ENCODE results near the gene SMAD1.

SMAD1 gene

DNA sequence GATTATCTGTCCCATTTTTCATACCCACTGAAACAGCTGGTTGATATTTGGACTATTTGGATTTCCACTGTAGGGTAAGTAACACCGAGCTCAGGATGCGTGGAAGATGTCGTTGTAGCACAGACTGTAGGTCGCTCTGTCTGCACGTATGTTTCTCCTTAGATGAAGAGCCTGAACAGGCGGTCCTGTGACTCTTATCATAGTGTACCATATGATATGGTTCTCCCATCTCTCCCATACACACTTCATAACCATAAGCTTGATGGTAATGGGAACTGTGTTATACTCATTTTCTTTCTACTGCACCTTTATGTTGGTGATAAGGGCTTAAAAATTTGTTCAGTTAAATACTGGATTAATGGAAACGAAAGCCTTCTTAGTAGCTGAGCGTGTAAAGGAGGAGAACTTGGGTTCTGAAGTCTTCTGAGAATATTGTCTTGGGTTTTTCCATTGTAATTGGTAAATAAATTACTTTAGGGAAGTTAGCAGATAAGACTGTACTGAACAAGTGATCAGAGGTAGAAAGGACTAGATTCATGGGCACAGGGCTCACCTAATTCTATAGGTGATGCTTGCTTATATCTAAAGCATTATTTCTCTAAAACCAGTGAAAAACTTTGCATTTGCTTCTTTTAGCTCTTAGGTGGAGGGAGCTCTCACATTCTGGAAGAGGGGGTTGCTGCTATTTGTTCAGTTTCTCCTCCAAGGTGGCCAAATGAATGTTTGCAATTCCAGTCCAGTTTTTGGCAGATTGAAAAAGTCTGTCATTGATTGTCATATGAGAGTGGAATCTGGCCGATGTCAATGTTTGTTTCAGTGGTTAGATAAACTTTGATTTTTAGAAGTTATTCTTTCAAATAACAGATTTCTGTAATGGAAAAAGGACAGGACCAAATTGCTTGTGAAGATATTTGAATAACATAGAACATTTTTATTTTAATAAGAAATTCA is 15.8 kb downstream of the SMAD1 start:
- CTCF ChIA-PET = interaction anchor here (0.6 to 0.9 kb wide), 2 partner anchors 13 to 22 kb away, joined by 3 read pairs; no protein-coding TSS in a partner anchor
- POLR2A ChIA-PET = interaction anchor here (1.0 kb wide), 1 partner anchor 13 kb away, joined by 3 read pairs; no protein-coding TSS in a partner anchor
- DNase-seq (ENCODE audit: extremely low spot score) = no peak
- TF ChIP-seq ZNF384 (IDR thresholded peaks at IDR 0.05) = no peak
- no peak for TF ChIP-seq L3MBTL2 (conservative IDR thresholded peaks at IDR 0.05)
- TF ChIP-seq TARDBP (IDR thresholded peaks at IDR 0.05) = no peak
- TF ChIP-seq HDGF (IDR thresholded peaks at IDR 0.05; ENCODE audit: borderline replicate concordance) = no peak
- TF ChIP-seq FOXA1 (IDR thresholded peaks at IDR 0.05) = no peak
- TF ChIP-seq ELF4 (IDR thresholded peaks at IDR 0.05) = no peak

GRCh38 chr4:145498430-145498829 is 16.8 kb downstream of the SMAD1 start:
- ChIA-PET CTCF (no interaction called here), POLR2A (no interaction called here)
- TF ChIP-seq SP1 (IDR thresholded peaks at IDR 0.05) = no peak
- TF ChIP-seq ZNF384 (IDR thresholded peaks at IDR 0.05) = no peak
- no peak for TF ChIP-seq TARDBP (IDR thresholded peaks at IDR 0.05)
- TF ChIP-seq FOXA1 (IDR thresholded peaks at IDR 0.05) = no peak
- no peak for TF ChIP-seq PKNOX1 (IDR thresholded peaks at IDR 0.05)
- no peak for TF ChIP-seq SUZ12 (IDR thresholded peaks at IDR 0.05)
- no peak for TF ChIP-seq ARNT (IDR thresholded peaks at IDR 0.05)
- no peak for TF ChIP-seq ELF4 (IDR thresholded peaks at IDR 0.05)
- no peak for TF ChIP-seq CTBP1 (IDR thresholded peaks at IDR 0.05; ENCODE audit: borderline replicate concordance)
- TF ChIP-seq NFRKB (IDR thresholded peaks at IDR 0.05) = no peak
- TF ChIP-seq BHLHE40 (IDR thresholded peaks at IDR 0.05; ENCODE audit: borderline replicate concordance) = no peak
- TF ChIP-seq L3MBTL2 (conservative IDR thresholded peaks at IDR 0.05) = no peak
- DNase-seq (ENCODE audit: extremely low spot score) = no peak

GRCh38 chr4:145501051-145501660 is 19.5 kb downstream of the SMAD1 start:
- ChIA-PET POLR2A (no interaction called here), CTCF (no interaction called here)
- no peak for TF ChIP-seq FOXA1 (IDR thresholded peaks at IDR 0.05)
- no peak for TF ChIP-seq FOXM1 (IDR thresholded peaks at IDR 0.05; ENCODE audit: borderline replicate concordance)
- TF ChIP-seq HDGF (IDR thresholded peaks at IDR 0.05; ENCODE audit: borderline replicate concordance) = no peak
- no peak for TF ChIP-seq ELF4 (IDR thresholded peaks at IDR 0.05)
- TF ChIP-seq TARDBP (IDR thresholded peaks at IDR 0.05) = no peak
- no peak for TF ChIP-seq CTBP1 (IDR thresholded peaks at IDR 0.05; ENCODE audit: borderline replicate concordance)
- no peak for TF ChIP-seq FOXK2 (IDR thresholded peaks at IDR 0.05)
- no peak for TF ChIP-seq L3MBTL2 (conservative IDR thresholded peaks at IDR 0.05)
- TF ChIP-seq SP1 (IDR thresholded peaks at IDR 0.05) = no peak
- TF ChIP-seq LEF1 (IDR thresholded peaks at IDR 0.05; ENCODE audit: borderline replicate concordance) = no peak
- TF ChIP-seq NFRKB (IDR thresholded peaks at IDR 0.05) = no peak
- TF ChIP-seq ZNF384 (IDR thresholded peaks at IDR 0.05) = no peak
- TF ChIP-seq PKNOX1 (IDR thresholded peaks at IDR 0.05) = no peak
- no peak for TF ChIP-seq BHLHE40 (IDR thresholded peaks at IDR 0.05; ENCODE audit: borderline replicate concordance)
- no peak for TF ChIP-seq SUZ12 (IDR thresholded peaks at IDR 0.05)
- no peak for TF ChIP-seq ARNT (IDR thresholded peaks at IDR 0.05)
- no peak for DNase-seq (ENCODE audit: extremely low spot score)

DNA sequence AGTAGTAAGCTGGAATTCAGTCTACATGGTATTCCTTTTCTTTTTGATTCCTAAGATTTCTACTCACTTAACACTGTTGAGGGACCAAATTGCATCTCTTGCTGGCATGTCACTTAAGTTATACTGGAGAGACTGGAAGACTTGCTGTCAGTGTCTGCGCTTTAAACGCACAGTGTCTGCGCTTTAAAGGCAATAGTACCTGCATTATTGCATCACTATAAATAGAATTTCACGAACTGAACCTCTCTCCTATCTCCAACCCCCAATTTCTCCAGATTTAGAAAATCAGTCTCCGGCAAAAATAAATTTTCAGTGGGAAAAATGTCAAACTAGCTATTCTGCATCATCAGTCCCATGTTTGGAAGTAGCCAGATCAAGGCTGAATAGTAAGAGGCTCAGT is 21.2 kb downstream of the SMAD1 start:
- POLR2A ChIA-PET = no interaction called here
- DNase-seq (ENCODE audit: extremely low spot score) = no peak
- CTCF ChIA-PET = no interaction called here
- no peak for TF ChIP-seq ELF4 (IDR thresholded peaks at IDR 0.05)
- TF ChIP-seq SUZ12 (IDR thresholded peaks at IDR 0.05) = no peak
- no peak for TF ChIP-seq LEF1 (IDR thresholded peaks at IDR 0.05; ENCODE audit: borderline replicate concordance)
- TF ChIP-seq SP1 (IDR thresholded peaks at IDR 0.05) = no peak
- no peak for TF ChIP-seq BHLHE40 (IDR thresholded peaks at IDR 0.05; ENCODE audit: borderline replicate concordance)
- TF ChIP-seq L3MBTL2 (conservative IDR thresholded peaks at IDR 0.05) = no peak
- no peak for TF ChIP-seq HDGF (IDR thresholded peaks at IDR 0.05; ENCODE audit: borderline replicate concordance)
- TF ChIP-seq FOXA1 (IDR thresholded peaks at IDR 0.05) = no peak
- no peak for TF ChIP-seq PKNOX1 (IDR thresholded peaks at IDR 0.05)
- no peak for TF ChIP-seq FOXM1 (IDR thresholded peaks at IDR 0.05; ENCODE audit: borderline replicate concordance)
- no peak for TF ChIP-seq FOXK2 (IDR thresholded peaks at IDR 0.05)
- no peak for TF ChIP-seq TARDBP (IDR thresholded peaks at IDR 0.05)
- no peak for TF ChIP-seq NFRKB (IDR thresholded peaks at IDR 0.05)
- TF ChIP-seq CTBP1 (IDR thresholded peaks at IDR 0.05; ENCODE audit: borderline replicate concordance) = no peak

DNA sequence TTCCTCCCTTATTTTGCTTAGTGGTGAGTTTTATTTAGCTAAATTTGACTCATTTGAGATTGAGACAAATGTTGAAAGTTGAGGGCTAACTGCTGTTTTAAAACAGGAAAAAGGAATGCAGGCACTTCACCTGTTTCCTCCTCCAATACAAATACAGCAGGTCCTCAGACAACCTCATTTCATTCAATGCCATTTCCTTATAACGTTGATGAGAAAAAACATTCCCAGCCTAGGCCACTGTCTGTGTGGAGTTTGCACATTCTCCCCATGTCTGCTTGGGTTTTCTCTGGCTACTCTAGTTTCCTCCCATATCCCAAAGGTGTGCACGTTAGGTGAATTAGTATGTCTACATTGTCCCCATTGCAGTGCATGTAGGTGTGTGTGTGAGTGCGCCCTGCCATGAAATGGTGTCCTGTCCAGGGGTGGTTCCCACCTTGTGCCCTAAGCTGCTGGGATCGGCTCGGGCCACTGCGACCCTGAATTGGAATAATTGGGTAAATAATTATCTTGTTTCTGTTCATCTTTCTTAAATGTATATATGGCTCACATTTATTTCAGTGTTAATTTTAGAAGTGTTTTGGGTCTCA is 21.9 kb downstream of the SMAD1 start:
- POLR2A ChIA-PET = no interaction called here
- CTCF ChIA-PET = interaction anchor here (1.1 kb wide), 1 partner anchor 54 kb away, joined by 3 read pairs; no protein-coding TSS in a partner anchor
- no peak for DNase-seq (ENCODE audit: extremely low spot score)
- TF ChIP-seq TARDBP (IDR thresholded peaks at IDR 0.05) = no peak
- TF ChIP-seq PKNOX1 (IDR thresholded peaks at IDR 0.05) = no peak
- no peak for TF ChIP-seq SP1 (IDR thresholded peaks at IDR 0.05)
- no peak for TF ChIP-seq BHLHE40 (IDR thresholded peaks at IDR 0.05; ENCODE audit: borderline replicate concordance)
- no peak for TF ChIP-seq FOXM1 (IDR thresholded peaks at IDR 0.05; ENCODE audit: borderline replicate concordance)
- no peak for TF ChIP-seq SUZ12 (IDR thresholded peaks at IDR 0.05)
- TF ChIP-seq NFRKB (IDR thresholded peaks at IDR 0.05) = no peak
- no peak for TF ChIP-seq ELF4 (IDR thresholded peaks at IDR 0.05)
- TF ChIP-seq FOXK2 (IDR thresholded peaks at IDR 0.05) = no peak
- TF ChIP-seq HDGF (IDR thresholded peaks at IDR 0.05; ENCODE audit: borderline replicate concordance) = no peak
